NB4 (cell line): ENCODE data around the gene LIPG.

ENCODE experiments used
- CTCF ChIP-seq: IDR thresholded peaks from one replicate; pipeline ENCODE4 v1.5.1; 2012; ENCODE audit warnings: low read depth, low read length
- POLR2A ChIP-seq: IDR thresholded peaks from 2 replicates; pipeline ENCODE4 v1.6.1; 2011; ENCODE audit warnings: mild to moderate bottlenecking; ENCODE audit not compliant: insufficient read length; ENCODE audit errors: extremely low read depth
- TF ChIP-seq, protein P1 (sequence below): IDR thresholded peaks from 2 replicates; pipeline ENCODE4 v1.6.1; 2011; ENCODE audit warnings: low read depth, low read length

- TF ChIP-seq CTCF: no peak
- no peak for TF ChIP-seq POLR2A
- TF ChIP-seq, protein P1, sequence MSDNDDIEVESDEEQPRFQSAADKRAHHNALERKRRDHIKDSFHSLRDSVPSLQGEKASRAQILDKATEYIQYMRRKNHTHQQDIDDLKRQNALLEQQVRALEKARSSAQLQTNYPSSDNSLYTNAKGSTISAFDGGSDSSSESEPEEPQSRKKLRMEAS: no peak
Measured at GRCh38 chr18:49561289-49562193, at the start of gene LIPG.
